Measurements from ENCODE around the gene PRR29.
"Not testable (repeated sequence)": the region's sequence is repeated elsewhere in the genome, so short reads cannot be mapped to it uniquely, and the experiment has no call there.

Gene PRR29

GRCh38 chr17:64006361-64007088, 8.4 kb downstream of the PRR29 start:
- no peak overlapping the region for H3K4me3 ChIP-seq (ENCODE audit: low read depth, low read length)
- no peaks in the 10 kb centered on the region for H3K9me3 ChIP-seq (ENCODE audit: control insufficient read depth, insufficient read depth, low read length)
- H3K4me1 ChIP-seq (ENCODE audit: control insufficient read depth, insufficient read depth, low read length), result no peaks in the 10 kb centered on the region
- H3K36me3 ChIP-seq (ENCODE audit: control insufficient read depth, insufficient read depth, low read length), result no peaks in the 10 kb centered on the region
- H3K27ac ChIP-seq (ENCODE audit: low read depth, low read length), result no peak overlapping the region
- no peak overlapping the region for H3K9ac ChIP-seq (ENCODE audit: low read depth, low read length)
- H3K27me3 ChIP-seq (ENCODE audit: control insufficient read depth, insufficient read depth, low read length), result no peaks in the 10 kb centered on the region

GRCh38 chr17:64007089-64007837, 9.1 kb downstream of the PRR29 start:
- H3K27ac ChIP-seq (ENCODE audit: low read depth, low read length); H3K27me3 ChIP-seq (ENCODE audit: control insufficient read depth, insufficient read depth, low read length); H3K4me1 ChIP-seq (ENCODE audit: control insufficient read depth, insufficient read depth, low read length); H3K36me3 ChIP-seq (ENCODE audit: control insufficient read depth, insufficient read depth, low read length); H3K4me3 ChIP-seq (ENCODE audit: low read depth, low read length); H3K9ac ChIP-seq (ENCODE audit: low read depth, low read length); H3K9me3 ChIP-seq (ENCODE audit: control insufficient read depth, insufficient read depth, low read length): not testable (repeated sequence)

- Histone ChIP-seq H3K4me3 (ENCODE audit: low read depth, low read length) (no peak overlapping the region), H3K9ac (ENCODE audit: low read depth, low read length) (no peak overlapping the region), H3K36me3 (ENCODE audit: control insufficient read depth, insufficient read depth, low read length) (no peaks in the 10 kb centered on the region), H3K27me3 (ENCODE audit: control insufficient read depth, insufficient read depth, low read length) (no peaks in the 10 kb centered on the region), H3K27ac (ENCODE audit: low read depth, low read length) (no peak overlapping the region), H3K4me1 (ENCODE audit: control insufficient read depth, insufficient read depth, low read length) (no peaks in the 10 kb centered on the region), H3K9me3 (ENCODE audit: control insufficient read depth, insufficient read depth, low read length) (no peaks in the 10 kb centered on the region)
Measured at GRCh38 chr17:64007838-64008282, 9.7 kb downstream of the PRR29 start.

GRCh38 chr17:64008346-64008745, 10.2 kb downstream of the PRR29 start:
- Histone ChIP-seq H3K27ac (ENCODE audit: low read depth, low read length) (no peak overlapping the region), H3K36me3 (ENCODE audit: control insufficient read depth, insufficient read depth, low read length) (no peaks in the 10 kb centered on the region), H3K4me3 (ENCODE audit: low read depth, low read length) (no peak overlapping the region), H3K9me3 (ENCODE audit: control insufficient read depth, insufficient read depth, low read length) (no peaks in the 10 kb centered on the region), H3K9ac (ENCODE audit: low read depth, low read length) (no peak overlapping the region), H3K4me1 (ENCODE audit: control insufficient read depth, insufficient read depth, low read length) (no peaks in the 10 kb centered on the region), H3K27me3 (ENCODE audit: control insufficient read depth, insufficient read depth, low read length) (no peaks in the 10 kb centered on the region)

GRCh38 chr17:64008830-64009229, 10.7 kb downstream of the PRR29 start:
- H3K9me3 ChIP-seq (ENCODE audit: control insufficient read depth, insufficient read depth, low read length), result no peaks in the 10 kb centered on the region
- no peak overlapping the region for H3K9ac ChIP-seq (ENCODE audit: low read depth, low read length)
- H3K36me3 ChIP-seq (ENCODE audit: control insufficient read depth, insufficient read depth, low read length), result no peaks in the 10 kb centered on the region
- H3K4me3 ChIP-seq (ENCODE audit: low read depth, low read length), result no peak overlapping the region
- no peak overlapping the region for H3K27ac ChIP-seq (ENCODE audit: low read depth, low read length)
- no peaks in the 10 kb centered on the region for H3K27me3 ChIP-seq (ENCODE audit: control insufficient read depth, insufficient read depth, low read length)
- H3K4me1 ChIP-seq (ENCODE audit: control insufficient read depth, insufficient read depth, low read length), result no peaks in the 10 kb centered on the region

GRCh38 chr17:64009571-64010402, 11.6 kb downstream of the PRR29 start:
- Histone ChIP-seq H3K27ac (ENCODE audit: low read depth, low read length) (no peak overlapping the region), H3K4me3 (ENCODE audit: low read depth, low read length) (no peak overlapping the region), H3K4me1 (ENCODE audit: control insufficient read depth, insufficient read depth, low read length) (no peaks in the 10 kb centered on the region), H3K27me3 (ENCODE audit: control insufficient read depth, insufficient read depth, low read length) (no peaks in the 10 kb centered on the region), H3K36me3 (ENCODE audit: control insufficient read depth, insufficient read depth, low read length) (no peaks in the 10 kb centered on the region), H3K9ac (ENCODE audit: low read depth, low read length) (no peak overlapping the region), H3K9me3 (ENCODE audit: control insufficient read depth, insufficient read depth, low read length) (no peaks in the 10 kb centered on the region)

- Histone ChIP-seq H3K27ac (ENCODE audit: low read depth, low read length) (no peak overlapping the region), H3K9ac (ENCODE audit: low read depth, low read length) (no peak overlapping the region)
Measured at GRCh38 chr17:64015447-64015846, 17.3 kb downstream of the PRR29 start.

GRCh38 chr17:64016231-64016784, 18.2 kb downstream of the PRR29 start:
- Histone ChIP-seq H3K4me1 (ENCODE audit: control insufficient read depth, insufficient read depth, low read length) (no peaks in the 10 kb centered on the region), H3K36me3 (ENCODE audit: control insufficient read depth, insufficient read depth, low read length) (no peaks in the 10 kb centered on the region), H3K27ac (ENCODE audit: low read depth, low read length) (no peak overlapping the region), H3K9me3 (ENCODE audit: control insufficient read depth, insufficient read depth, low read length) (no peaks in the 10 kb centered on the region), H3K9ac (ENCODE audit: low read depth, low read length) (no peak overlapping the region), H3K27me3 (ENCODE audit: control insufficient read depth, insufficient read depth, low read length) (no peaks in the 10 kb centered on the region), H3K4me3 (ENCODE audit: low read depth, low read length) (no peak overlapping the region)

More at GRCh38 chr17:64015447-64015846, 17.3 kb downstream of the PRR29 start:
- Histone ChIP-seq H3K36me3 (ENCODE audit: control insufficient read depth, insufficient read depth, low read length) (no peaks in the 10 kb centered on the region), H3K4me1 (ENCODE audit: control insufficient read depth, insufficient read depth, low read length) (no peaks in the 10 kb centered on the region), H3K9me3 (ENCODE audit: control insufficient read depth, insufficient read depth, low read length) (no peaks in the 10 kb centered on the region), H3K27me3 (ENCODE audit: control insufficient read depth, insufficient read depth, low read length) (no peaks in the 10 kb centered on the region), H3K4me3 (ENCODE audit: low read depth, low read length) (no peak overlapping the region)

GRCh38 chr17:64016974-64017373, 18.8 kb downstream of the PRR29 start:
- no peaks in the 10 kb centered on the region for H3K4me1 ChIP-seq (ENCODE audit: control insufficient read depth, insufficient read depth, low read length)
- H3K27me3 ChIP-seq (ENCODE audit: control insufficient read depth, insufficient read depth, low read length), result no peaks in the 10 kb centered on the region
- H3K27ac ChIP-seq (ENCODE audit: low read depth, low read length), result no peak overlapping the region
- H3K9ac ChIP-seq (ENCODE audit: low read depth, low read length), result no peak overlapping the region
- H3K4me3 ChIP-seq (ENCODE audit: low read depth, low read length), result no peak overlapping the region
- H3K9me3 ChIP-seq (ENCODE audit: control insufficient read depth, insufficient read depth, low read length), result no peaks in the 10 kb centered on the region
- H3K36me3 ChIP-seq (ENCODE audit: control insufficient read depth, insufficient read depth, low read length), result no peaks in the 10 kb centered on the region

- no peak overlapping the region for H3K27ac ChIP-seq (ENCODE audit: low read depth, low read length)
- no peaks in the 10 kb centered on the region for H3K27me3 ChIP-seq (ENCODE audit: control insufficient read depth, insufficient read depth, low read length)
- H3K9ac ChIP-seq (ENCODE audit: low read depth, low read length), result no peak overlapping the region
- no peaks in the 10 kb centered on the region for H3K36me3 ChIP-seq (ENCODE audit: control insufficient read depth, insufficient read depth, low read length)
- no peak overlapping the region for H3K4me3 ChIP-seq (ENCODE audit: low read depth, low read length)
- H3K9me3 ChIP-seq (ENCODE audit: control insufficient read depth, insufficient read depth, low read length), result no peaks in the 10 kb centered on the region
- no peaks in the 10 kb centered on the region for H3K4me1 ChIP-seq (ENCODE audit: control insufficient read depth, insufficient read depth, low read length)
Measured at GRCh38 chr17:64017381-64017980, 19.3 kb downstream of the PRR29 start.
